A204.1 (cell line): ENCODE results near the gene LRRC8B.
A peak's percentile ranks its signal among the peaks of the same experiment; 100 is the strongest.
"Not testable (repeated sequence)": the region's sequence is repeated elsewhere in the genome, so short reads cannot be mapped to it uniquely, and the experiment has no call there.

ENCODE experiments used
- FAIRE-seq: peaks from 2 replicates; lab custom pipeline; 2012; peaks lifted over from hg19 to GRCh38; lab: Jason Lieb, UNC

The LRRC8B gene

GRCh38 chr1:89608319-89608983, 83.8 kb downstream of the LRRC8B start:
- no peak for FAIRE-seq

- no peak for FAIRE-seq
Observed at GRCh38 chr1:89608984-89609725, 84.5 kb downstream of the LRRC8B start.

- no peak for FAIRE-seq
Observed at GRCh38 chr1:89609781-89610456, 85.3 kb downstream of the LRRC8B start.

GRCh38 chr1:89610457-89611011, 85.9 kb downstream of the LRRC8B start:
- FAIRE-seq = no peak

- no peak for FAIRE-seq
Observed at GRCh38 chr1:89611721-89612120, 87.1 kb downstream of the LRRC8B start.

GRCh38 chr1:89613928-89614327, 89.3 kb downstream of the LRRC8B start:
- FAIRE-seq = no peak

GRCh38 chr1:89615676-89616598, 91.3 kb downstream of the LRRC8B start:
- FAIRE-seq = no peak

- FAIRE-seq = no peak
Observed at GRCh38 chr1:89616844-89617627, 92.4 kb downstream of the LRRC8B start.

GRCh38 chr1:89620664-89621063, 96.0 kb downstream of the LRRC8B start:
- FAIRE-seq = no peak

GRCh38 chr1:89622895-89623294, 98.3 kb downstream of the LRRC8B start:
- peak; percentile 51 for FAIRE-seq

GRCh38 chr1:89624314-89624713, 99.7 kb downstream of the LRRC8B start:
- no peak for FAIRE-seq

- no peak for FAIRE-seq
Observed at GRCh38 chr1:89624715-89625323, 100.2 kb downstream of the LRRC8B start.

- FAIRE-seq = no peak
Observed at GRCh38 chr1:89627596-89627962, 103.0 kb downstream of the LRRC8B start.

- no peak for FAIRE-seq
Observed at GRCh38 chr1:89629146-89629545, 104.5 kb downstream of the LRRC8B start.

GRCh38 chr1:89629600-89629999, 105.0 kb downstream of the LRRC8B start:
- not testable (repeated sequence) for FAIRE-seq

GRCh38 chr1:89630048-89630447, 105.4 kb downstream of the LRRC8B start:
- FAIRE-seq = no peak

GRCh38 chr1:89631816-89632656, 107.4 kb downstream of the LRRC8B start:
- FAIRE-seq = no peak

- no peak for FAIRE-seq
Observed at GRCh38 chr1:89632657-89633247, 108.1 kb downstream of the LRRC8B start, which contains the start of gene LRRC8C. Gene LRRC8C, plus strand, starts transcription at chr1:89633120. Its CDS starts 53,354 bp downstream, at chr1:89686474.

- no peak for FAIRE-seq
Observed at GRCh38 chr1:89633248-89633799, 108.7 kb downstream of the LRRC8B start.
